ENCODE results near the gene CLPTM1L.

- TF ChIP-seq CTCF (IDR thresholded peaks at IDR 0.05) (no peak), POLR2A (IDR thresholded peaks at IDR 0.05) (no peak)
These were observed 45.4 kb upstream of the CLPTM1L start for GRCh38 chr5:1390333-1390732.

Measured in tibial nerve (tissue), 3 donors.